Central memory CD8-positive, alpha-beta T cell (primary cell): ENCODE data around the gene OR6A2.
A peak's percentile ranks its signal among the peaks of the same experiment; 100 is the strongest.
"Not testable (repeated sequence)": the region's sequence is repeated elsewhere in the genome, so short reads cannot be mapped to it uniquely, and the experiment has no call there.

ENCODE experiments used
- ATAC-seq: fragments of 150-1000 bp; cut with Tn5 transposase; replicated peaks from 2 replicates; pipeline ENCODE4 v1.10.0; 2022; ENCODE audit warnings: mild to moderate bottlenecking, moderate FRiP score, moderate number of reproducible peaks; ENCODE audit not compliant: poor library complexity, severe bottlenecking; ENCODE audit errors: extremely low read depth
- DNase-seq, 2 donors: peaks; one replicate each; pipeline ENCODE4 v3.0.0; 2021; ENCODE audit warnings: low spot score in 2 of 2
- H3K27ac Mint-ChIP-seq: one replicate; pipeline ENCODE4 v1.8.0; 2022; ENCODE audit warnings: low read depth, mild to moderate bottlenecking, moderate library complexity, mixed read lengths
- H3K27me3 Mint-ChIP-seq: one replicate; pipeline ENCODE4 v1.8.0; 2022; ENCODE audit warnings: mixed read lengths
- H3K36me3 Mint-ChIP-seq: one replicate; pipeline ENCODE4 v1.8.0; 2022; ENCODE audit warnings: mild to moderate bottlenecking, moderate library complexity, mixed read lengths; ENCODE audit not compliant: insufficient read depth
- H3K4me1 Mint-ChIP-seq: one replicate; pipeline ENCODE4 v1.8.0; 2022; ENCODE audit warnings: mixed read lengths
- H3K4me3 Mint-ChIP-seq: one replicate; pipeline ENCODE4 v1.8.0; 2022; ENCODE audit warnings: mild to moderate bottlenecking, moderate library complexity, mixed read lengths
- H3K9me3 Mint-ChIP-seq: one replicate; pipeline ENCODE4 v1.8.0; 2022; ENCODE audit warnings: mixed read lengths

OR6A2 gene

GRCh38 chr11:6812390-6813005 is 13.0 kb upstream of the OR6A2 start:
- H3K27ac Mint-ChIP-seq: no peak overlapping the region

GRCh38 chr11:6801075-6801474 is 1.6 kb upstream of the OR6A2 start:
- Mint-ChIP-seq H3K9me3 (peaks cover 12% of the 10 kb centered on the region), H3K27me3 (peaks cover 14% of the 10 kb centered on the region)
- not testable (repeated sequence) for H3K36me3 Mint-ChIP-seq, H3K4me1 Mint-ChIP-seq, H3K27ac Mint-ChIP-seq, ATAC-seq, DNase-seq, H3K4me3 Mint-ChIP-seq

More at GRCh38 chr11:6812390-6813005, 13.0 kb upstream of the OR6A2 start:
- H3K27me3 Mint-ChIP-seq: peaks cover 64% of the 10 kb centered on the region
- peaks cover 6% of the 10 kb centered on the region for H3K4me1 Mint-ChIP-seq
- no peaks in the 10 kb centered on the region for H3K9me3 Mint-ChIP-seq
- H3K4me3 Mint-ChIP-seq: no peak overlapping the region
- H3K36me3 Mint-ChIP-seq: no peaks in the 10 kb centered on the region
- peak; percentile 58 for ATAC-seq
- peak in 1 of 2 donors; percentile 32 for DNase-seq

GRCh38 chr11:6794639-6795038 is 4.8 kb downstream of the OR6A2 start:
- Mint-ChIP-seq H3K27me3 (peaks cover 14% of the 10 kb centered on the region), H3K4me3 (no peak overlapping the region), H3K9me3 (no peaks in the 10 kb centered on the region), H3K4me1 (no peaks in the 10 kb centered on the region), H3K27ac (no peak overlapping the region), H3K36me3 (no peaks in the 10 kb centered on the region)
- ATAC-seq: no peak
- DNase-seq: no peak

- no peaks in the 10 kb centered on the region for H3K9me3 Mint-ChIP-seq
- H3K27me3 Mint-ChIP-seq: peaks cover 39% of the 10 kb centered on the region
- no peak for DNase-seq
- H3K36me3 Mint-ChIP-seq: no peaks in the 10 kb centered on the region
- no peak overlapping the region for H3K27ac Mint-ChIP-seq
- no peaks in the 10 kb centered on the region for H3K4me1 Mint-ChIP-seq
- no peak overlapping the region for H3K4me3 Mint-ChIP-seq
- no peak for ATAC-seq
These were observed 8.9 kb downstream of the OR6A2 start for GRCh38 chr11:6790546-6790945.

GRCh38 chr11:6782720-6783119 is 16.8 kb downstream of the OR6A2 start, which contains the start of gene OR2AG1:
TSS of gene OR2AG1 (plus strand) at chr11:6783020. CDS start at chr11:6785038, 2,018 bp downstream.
- no peak for DNase-seq
- Mint-ChIP-seq H3K27me3 (peaks cover 44% of the 10 kb centered on the region), H3K27ac (no peak within 1 kb of the TSS), H3K4me1 (no peaks in the 10 kb centered on the region), H3K4me3 (no peak within 1 kb of the TSS), H3K9me3 (no peaks in the 10 kb centered on the region), H3K36me3 (no peaks in the 10 kb centered on the region)
- ATAC-seq: no peak

GRCh38 chr11:6780829-6781228 is 18.7 kb downstream of the OR6A2 start:
- Mint-ChIP-seq H3K27me3 (peaks cover 36% of the 10 kb centered on the region), H3K9me3 (no peaks in the 10 kb centered on the region), H3K27ac (no peak overlapping the region), H3K4me3 (no peak overlapping the region), H3K4me1 (no peaks in the 10 kb centered on the region), H3K36me3 (no peaks in the 10 kb centered on the region)
- no peak for DNase-seq
- no peak for ATAC-seq

- no peaks in the 10 kb centered on the region for H3K4me1 Mint-ChIP-seq
- ATAC-seq (no peak), DNase-seq (no peak)
- H3K27ac Mint-ChIP-seq: no peak overlapping the region
- H3K4me3 Mint-ChIP-seq: no peak overlapping the region
- no peaks in the 10 kb centered on the region for H3K9me3 Mint-ChIP-seq
- no peaks in the 10 kb centered on the region for H3K36me3 Mint-ChIP-seq
- H3K27me3 Mint-ChIP-seq: peaks cover 19% of the 10 kb centered on the region
These were observed 21.0 kb downstream of the OR6A2 start for GRCh38 chr11:6778518-6778917.

GRCh38 chr11:6771926-6772893 is 27.3 kb downstream of the OR6A2 start, which contains the start of gene OR2AG2:
TSS of gene OR2AG2 (minus strand) at chr11:6771976. CDS start at chr11:6768957, 3,019 bp downstream.
- no peaks in the 10 kb centered on the region for H3K27me3 Mint-ChIP-seq
- no peak for DNase-seq
- no peaks in the 10 kb centered on the region for H3K4me1 Mint-ChIP-seq
- no peaks in the 10 kb centered on the region for H3K36me3 Mint-ChIP-seq
- H3K9me3 Mint-ChIP-seq: no peaks in the 10 kb centered on the region
- ATAC-seq: no peak
- H3K4me3 Mint-ChIP-seq: no peak within 1 kb of the TSS
- no peak within 1 kb of the TSS for H3K27ac Mint-ChIP-seq

- Mint-ChIP-seq H3K27me3 (peaks cover 20% of the 10 kb centered on the region), H3K4me3 (no peak overlapping the region), H3K9me3 (no peaks in the 10 kb centered on the region), H3K36me3 (no peaks in the 10 kb centered on the region), H3K4me1 (no peaks in the 10 kb centered on the region), H3K27ac (no peak overlapping the region)
- DNase-seq (peak in 1 of 2 donors; percentile 32), ATAC-seq (peak; percentile 49)
These were observed 42.0 kb downstream of the OR6A2 start for GRCh38 chr11:6757373-6757967.

GRCh38 chr11:6755953-6756347 is 43.5 kb downstream of the OR6A2 start:
- H3K4me3 Mint-ChIP-seq: no peak overlapping the region
- no peaks in the 10 kb centered on the region for H3K36me3 Mint-ChIP-seq
- H3K27me3 Mint-ChIP-seq: peaks cover 10% of the 10 kb centered on the region
- no peaks in the 10 kb centered on the region for H3K9me3 Mint-ChIP-seq
- no peak overlapping the region for H3K27ac Mint-ChIP-seq
- H3K4me1 Mint-ChIP-seq: no peaks in the 10 kb centered on the region
- DNase-seq (no peak), ATAC-seq (no peak)

GRCh38 chr11:6755303-6755952 is 44.1 kb downstream of the OR6A2 start:
- ATAC-seq: peak; percentile 43
- no peak overlapping the region for H3K27ac Mint-ChIP-seq

GRCh38 chr11:6747097-6747668 is 52.3 kb downstream of the OR6A2 start:
- Mint-ChIP-seq H3K36me3 (peaks cover 3% of the 10 kb centered on the region), H3K4me3 (no peak overlapping the region), H3K4me1 (peaks cover 10% of the 10 kb centered on the region), H3K27me3 (no peaks in the 10 kb centered on the region), H3K9me3 (no peaks in the 10 kb centered on the region), H3K27ac (no peak overlapping the region)
- ATAC-seq: no peak
- no peak for DNase-seq

More at GRCh38 chr11:6755303-6755952, 44.1 kb downstream of the OR6A2 start:
- Mint-ChIP-seq H3K27me3 (peaks cover 4% of the 10 kb centered on the region), H3K9me3 (no peaks in the 10 kb centered on the region), H3K4me3 (no peak overlapping the region), H3K4me1 (no peaks in the 10 kb centered on the region), H3K36me3 (no peaks in the 10 kb centered on the region)
- DNase-seq: peak in 1 of 2 donors; percentile 16
